Natural killer cell (primary cell): ENCODE results near the gene ZNF587. TPM values are rescaled to one million over a fixed set of nuclear protein-coding genes. Genes with fewer than 3 reads are reported as not detected.
A peak's percentile ranks its signal among the peaks of the same experiment; 100 is the strongest.
"Not testable (repeated sequence)": the region's sequence is repeated elsewhere in the genome, so short reads cannot be mapped to it uniquely, and the experiment has no call there.

ENCODE experiments used
- ATAC-seq, 3 donors: fragments of 150-1000 bp in 2 of 3; fragments of 200-7000 bp in 1 of 3; cut with Tn5 transposase; 1 replicate in 1 of 3; 2 replicates in 2 of 3; pipeline ENCODE4 v1.10.0; 2021; ENCODE audit warnings: mild to moderate bottlenecking in 2 of 3, moderate library complexity in 2 of 3
- DNase-seq, 2 donors: peaks; one replicate each; pipeline versions ENCODE4 v3.0.0 to v3.0.0-alpha.2; 2013 to 2021; ENCODE audit warnings: mixed read lengths in 1 of 2
- H3K27ac ChIP-seq: one replicate; pipeline ENCODE4 v1.5.1; 2013; ENCODE audit warnings: mild to moderate bottlenecking, low read length
- H3K27me3 ChIP-seq: one replicate; pipeline ENCODE4 v1.6.1; 2013; ENCODE audit warnings: low read length; ENCODE audit not compliant: control insufficient read depth, insufficient read depth
- H3K36me3 ChIP-seq: one replicate; pipeline ENCODE4 v1.6.1; 2013; ENCODE audit warnings: low read length; ENCODE audit not compliant: control insufficient read depth, insufficient read depth
- H3K4me1 ChIP-seq: one replicate; pipeline ENCODE4 v1.6.1; 2013; ENCODE audit warnings: low read length; ENCODE audit not compliant: control insufficient read depth, insufficient read depth
- H3K4me3 ChIP-seq: one replicate; pipeline ENCODE4 v1.5.1; 2013; ENCODE audit warnings: low read length
- H3K9me3 ChIP-seq: one replicate; pipeline ENCODE4 v1.6.1; 2013; ENCODE audit warnings: low read length; ENCODE audit not compliant: control insufficient read depth, insufficient read depth
- H3K27ac Mint-ChIP-seq, 2 donors: one replicate each; pipeline ENCODE4 v1.8.0; 2022; ENCODE audit warnings: mild to moderate bottlenecking in 2 of 2, mixed read lengths in 2 of 2, moderate library complexity in 1 of 2
- H3K27me3 Mint-ChIP-seq, 2 donors: one replicate each; pipeline ENCODE4 v1.8.0; 2022; ENCODE audit warnings: low read depth in 2 of 2, mixed read lengths in 2 of 2
- H3K36me3 Mint-ChIP-seq: one replicate; pipeline ENCODE4 v1.8.0; 2022; ENCODE audit warnings: mixed read lengths
- H3K4me1 Mint-ChIP-seq, 2 donors: one replicate each; pipeline ENCODE4 v1.8.0; 2022; ENCODE audit warnings: mixed read lengths in 2 of 2
- H3K4me3 Mint-ChIP-seq: one replicate; pipeline ENCODE4 v1.8.0; 2022; ENCODE audit warnings: mild to moderate bottlenecking, moderate library complexity, mixed read lengths
- H3K9me3 Mint-ChIP-seq, 2 donors: one replicate each; pipeline ENCODE4 v1.8.0; 2022; ENCODE audit warnings: mixed read lengths in 2 of 2
- WGBS: methylation state at CpG from one replicate; pipeline ENCODE4 v1.1.7; 2013; ENCODE audit warnings: missing lambda C conversion rate; ENCODE audit not compliant: insufficient coverage; 5-methylcytosine and 5-hydroxymethylcytosine counted together
- intact Hi-C: fragments of 100-400 bp; cut with micrococcal nuclease; formaldehyde crosslinking; loops from one replicate; pipeline ENCODE4 v1.14.2; 2022
- total RNA-seq, 4 donors: library from RNA; stranded (reverse); fragments of 120-200 nt in 1 of 4; gene quantifications; one replicate each; pipeline versions ENCODE4 v1.2.3 to v1.2.4, GENCODE V29; 2013 to 2022
- TF ChIP-seq, protein P1 (sequence below): fragments of 200-600 bp; IDR thresholded peaks from one replicate; pipeline ENCODE4 v1.8.0; 2022; ENCODE audit warnings: antibody characterized with exemption

The ZNF587 gene
- total RNA-seq, 3 donors from 2014 or later (not counting 1 experiment from before 2014, with no cell fraction given) = 54.9 to 58.9 (median 55.1) TPM

- H3K9me3 Mint-ChIP-seq = peaks cover 7 to 11% of the 10 kb centered on the region in 2 donors
- H3K27ac Mint-ChIP-seq = no peak overlapping the region
- no peaks in the 10 kb centered on the region for H3K4me1 ChIP-seq
- H3K27me3 Mint-ChIP-seq = no peaks in the 10 kb centered on the region
- H3K4me3 ChIP-seq = no peak overlapping the region
- no peak for DNase-seq
- TF ChIP-seq, protein P1, sequence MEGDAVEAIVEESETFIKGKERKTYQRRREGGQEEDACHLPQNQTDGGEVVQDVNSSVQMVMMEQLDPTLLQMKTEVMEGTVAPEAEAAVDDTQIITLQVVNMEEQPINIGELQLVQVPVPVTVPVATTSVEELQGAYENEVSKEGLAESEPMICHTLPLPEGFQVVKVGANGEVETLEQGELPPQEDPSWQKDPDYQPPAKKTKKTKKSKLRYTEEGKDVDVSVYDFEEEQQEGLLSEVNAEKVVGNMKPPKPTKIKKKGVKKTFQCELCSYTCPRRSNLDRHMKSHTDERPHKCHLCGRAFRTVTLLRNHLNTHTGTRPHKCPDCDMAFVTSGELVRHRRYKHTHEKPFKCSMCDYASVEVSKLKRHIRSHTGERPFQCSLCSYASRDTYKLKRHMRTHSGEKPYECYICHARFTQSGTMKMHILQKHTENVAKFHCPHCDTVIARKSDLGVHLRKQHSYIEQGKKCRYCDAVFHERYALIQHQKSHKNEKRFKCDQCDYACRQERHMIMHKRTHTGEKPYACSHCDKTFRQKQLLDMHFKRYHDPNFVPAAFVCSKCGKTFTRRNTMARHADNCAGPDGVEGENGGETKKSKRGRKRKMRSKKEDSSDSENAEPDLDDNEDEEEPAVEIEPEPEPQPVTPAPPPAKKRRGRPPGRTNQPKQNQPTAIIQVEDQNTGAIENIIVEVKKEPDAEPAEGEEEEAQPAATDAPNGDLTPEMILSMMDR = no peak
- no peaks in the 10 kb centered on the region for H3K27me3 ChIP-seq
- H3K4me3 Mint-ChIP-seq = no peak overlapping the region
- H3K9me3 ChIP-seq = peaks cover 67% of the 10 kb centered on the region
- H3K36me3 ChIP-seq = peaks cover 16% of the 10 kb centered on the region
- H3K36me3 Mint-ChIP-seq = peaks cover 43% of the 10 kb centered on the region
- ATAC-seq = no peak
- peaks cover 0 to 4% of the 10 kb centered on the region in 2 donors for H3K4me1 Mint-ChIP-seq
- H3K27ac ChIP-seq = no peak overlapping the region
- intact Hi-C loops = no loop called here
Observed at GRCh38 chr19:57872450-57872849, 22.8 kb downstream of the ZNF587 start.

DNA sequence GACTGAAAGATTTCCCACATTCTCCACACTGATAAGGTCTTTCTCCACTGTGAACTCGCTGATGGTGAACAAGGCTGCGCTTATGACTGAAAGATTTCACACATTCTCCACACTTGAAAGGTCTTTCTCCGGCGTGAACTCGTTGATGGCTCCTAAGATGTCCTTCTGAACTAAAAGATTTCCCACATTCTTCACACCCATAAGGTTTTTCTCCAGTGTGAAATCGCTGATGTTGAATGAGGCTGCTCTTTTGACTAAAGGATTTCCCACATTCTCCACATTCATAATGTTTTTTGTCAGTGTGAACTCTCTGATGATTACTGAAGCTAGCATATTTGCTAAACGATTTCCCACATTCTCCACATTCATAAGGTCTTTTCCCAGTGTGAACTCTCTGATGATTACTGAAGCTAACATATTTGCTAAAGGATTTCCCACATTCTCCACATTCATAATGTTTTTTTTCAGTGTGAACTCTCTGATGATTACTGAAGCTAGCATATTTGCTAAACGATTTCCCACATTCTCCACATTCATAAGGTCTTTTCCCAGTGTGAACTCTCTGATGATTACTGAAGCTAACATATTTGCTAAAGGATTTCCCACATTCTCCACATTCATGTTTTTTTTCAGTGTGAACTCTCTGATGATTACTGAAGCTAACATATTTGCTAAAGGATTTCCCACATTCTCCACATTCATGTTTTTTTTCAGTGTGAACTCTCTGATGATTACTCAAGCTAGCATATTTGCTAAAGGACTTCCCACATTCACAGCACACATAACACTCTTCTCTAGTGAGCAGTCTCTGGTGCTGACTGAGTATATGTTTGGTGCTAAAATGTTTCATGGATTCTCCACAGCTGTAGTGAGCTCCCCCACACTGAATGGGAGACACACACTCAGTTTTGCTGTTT lies 24.5 kb downstream of the ZNF587 start:
- H3K4me1 Mint-ChIP-seq, H3K4me1 ChIP-seq, H3K27me3 Mint-ChIP-seq, H3K27ac ChIP-seq, DNase-seq, H3K4me3 ChIP-seq, ATAC-seq, intact Hi-C loops, H3K4me3 Mint-ChIP-seq, H3K27ac Mint-ChIP-seq, H3K27me3 ChIP-seq: not testable (repeated sequence)
- 97% methylated on average over 6 of the region's 8 CpGs for WGBS
- Histone ChIP-seq H3K9me3 (peaks cover 60% of the 10 kb centered on the region), H3K36me3 (peaks cover 13% of the 10 kb centered on the region)
- peaks cover 9 to 11% of the 10 kb centered on the region in 2 donors for H3K9me3 Mint-ChIP-seq
- peaks cover 54% of the 10 kb centered on the region for H3K36me3 Mint-ChIP-seq

- no peak for DNase-seq
- ATAC-seq = no peak
- Histone ChIP-seq H3K4me3 (no peak overlapping the region), H3K4me1 (peaks cover 21% of the 10 kb centered on the region), H3K9me3 (peaks cover 8% of the 10 kb centered on the region), H3K27me3 (no peaks in the 10 kb centered on the region), H3K27ac (no peak overlapping the region), H3K36me3 (peaks cover 2% of the 10 kb centered on the region)
- H3K27ac Mint-ChIP-seq = no peak overlapping the region
- no peaks in the 10 kb centered on the region for H3K9me3 Mint-ChIP-seq
- peaks cover 22 to 28% of the 10 kb centered on the region in 2 donors for H3K4me1 Mint-ChIP-seq
- intact Hi-C loops = no loop called here
- WGBS = 93% methylated on average over 2 of the region's 3 CpGs
- peaks cover 11% of the 10 kb centered on the region for H3K36me3 Mint-ChIP-seq
- TF ChIP-seq, protein P1 = no peak
- H3K27me3 Mint-ChIP-seq = no peaks in the 10 kb centered on the region
- no peak overlapping the region for H3K4me3 Mint-ChIP-seq
Observed at GRCh38 chr19:57886046-57886445, 36.4 kb downstream of the ZNF587 start.

- DNase-seq (no peak), ATAC-seq (no peak)
- no peaks in the 10 kb centered on the region for H3K27me3 ChIP-seq
- H3K27ac Mint-ChIP-seq = peak overlapping the region; percentile 3 to 89
- no peaks in the 10 kb centered on the region for H3K27me3 Mint-ChIP-seq
- intact Hi-C loops = no loop called here
- 67% methylated on average over 6 of the region's 6 CpGs for WGBS
- H3K4me1 ChIP-seq = peaks cover 21% of the 10 kb centered on the region
- peaks cover 11% of the 10 kb centered on the region for H3K36me3 Mint-ChIP-seq
- TF ChIP-seq, protein P1 = no peak
- peaks cover 2% of the 10 kb centered on the region for H3K36me3 ChIP-seq
- H3K4me3 ChIP-seq = no peak overlapping the region
- H3K27ac ChIP-seq = no peak overlapping the region
- peaks cover 22 to 28% of the 10 kb centered on the region in 2 donors for H3K4me1 Mint-ChIP-seq
- H3K4me3 Mint-ChIP-seq = peak overlapping the region; percentile 95
- no peaks in the 10 kb centered on the region for H3K9me3 Mint-ChIP-seq
- H3K9me3 ChIP-seq = peaks cover 8% of the 10 kb centered on the region
Observed at GRCh38 chr19:57887195-57887941, 37.7 kb downstream of the ZNF587 start.
